GM23338 (cell line): ENCODE data around the gene REPIN1. TPM values are rescaled to one million over a fixed set of nuclear protein-coding genes. Genes with fewer than 3 reads are reported as not detected.

ENCODE experiments used
- ATAC-seq: fragments of 200-7000 bp; cut with Tn5 transposase; 3 replicates; pipeline ENCODE4 v1.9.1; 2020
- DNase-seq: peaks from one replicate; pipeline ENCODE4 v3.0.0-alpha.2; 2015; ENCODE audit warnings: low spot score
- H2AFZ ChIP-seq: fragments of 200-600 bp; sonication (generic); 2 replicates; pipeline ENCODE4 v1.8.0; 2016; ENCODE audit warnings: antibody characterized with exemption, mild to moderate bottlenecking, moderate library complexity
- H3F3A ChIP-seq: fragments of 200-600 bp; sonication (generic); replicated peaks from 2 replicates; pipeline ENCODE4 v1.8.0; 2017; ENCODE audit warnings: antibody characterized with exemption, mixed run types, low read depth
- H3K27ac ChIP-seq: fragments of 200-600 bp; sonication (generic); 2 replicates; pipeline ENCODE4 v1.6.1; 2016; ENCODE audit warnings: low read depth
- H3K27me3 ChIP-seq: fragments of 200-600 bp; sonication (generic); 2 replicates; pipeline ENCODE4 v1.8.0; 2016; ENCODE audit warnings: mild to moderate bottlenecking, mixed run types, moderate library complexity; ENCODE audit not compliant: insufficient read depth
- H3K36me3 ChIP-seq: fragments of 200-600 bp; sonication (generic); 2 replicates; pipeline ENCODE4 v1.8.0; 2016; ENCODE audit warnings: mild to moderate bottlenecking; ENCODE audit not compliant: insufficient read depth
- H3K4me1 ChIP-seq: fragments of 200-600 bp; sonication (generic); 2 replicates; pipeline ENCODE4 v1.8.0; 2016; ENCODE audit warnings: mild to moderate bottlenecking, moderate library complexity; ENCODE audit not compliant: insufficient read depth
- H3K4me2 ChIP-seq: fragments of 200-600 bp; sonication (generic); 2 replicates; pipeline ENCODE4 v1.7.1; 2017; ENCODE audit warnings: mixed run types
- H3K4me3 ChIP-seq: fragments of 200-600 bp; sonication (generic); 2 replicates; pipeline ENCODE4 v1.6.1; 2016; ENCODE audit warnings: mixed run types
- H3K79me2 ChIP-seq: fragments of 200-600 bp; sonication (generic); replicated peaks from 2 replicates; pipeline ENCODE4 v1.8.0; 2017; ENCODE audit warnings: mild to moderate bottlenecking; ENCODE audit not compliant: insufficient read depth
- H3K9me2 ChIP-seq: fragments of 200-600 bp; sonication (generic); 2 replicates; pipeline ENCODE4 v1.8.0; 2017; ENCODE audit not compliant: insufficient read depth
- H4K20me1 ChIP-seq: fragments of 200-600 bp; sonication (generic); replicated peaks from 2 replicates; pipeline ENCODE4 v1.8.0; 2017; ENCODE audit warnings: mild to moderate bottlenecking; ENCODE audit not compliant: insufficient read depth
- H3K27ac Mint-ChIP-seq: 2 replicates; pipeline ENCODE4 v1.8.0; 2020; ENCODE audit warnings: inconsistent platforms, mild to moderate bottlenecking, moderate library complexity, mixed read lengths
- H3K27me3 Mint-ChIP-seq: 3 replicates; pipeline ENCODE4 v1.8.0; 2022; ENCODE audit warnings: low read depth, mild to moderate bottlenecking, moderate library complexity, mixed read lengths, inconsistent platforms; ENCODE audit not compliant: insufficient read depth, poor library complexity
- H3K36me3 Mint-ChIP-seq: 3 replicates; pipeline ENCODE4 v1.8.0; 2021; ENCODE audit warnings: low read depth, mild to moderate bottlenecking, inconsistent platforms, moderate library complexity, mixed read lengths
- H3K4me1 Mint-ChIP-seq: 3 replicates; pipeline ENCODE4 v1.8.0; 2020; ENCODE audit warnings: mild to moderate bottlenecking, inconsistent platforms, mixed read lengths
- H3K4me3 Mint-ChIP-seq: 3 replicates; pipeline ENCODE4 v1.8.0; 2021; ENCODE audit warnings: moderate library complexity, mild to moderate bottlenecking, inconsistent platforms, mixed read lengths
- H3K9me3 Mint-ChIP-seq: 3 replicates; pipeline ENCODE4 v1.8.0; 2020; ENCODE audit warnings: moderate library complexity, mild to moderate bottlenecking, inconsistent platforms, mixed read lengths
- CREB1 ChIP-seq: fragments of 250-450 bp; sonication (Bioruptor Pico); IDR thresholded peaks from 2 replicates; pipeline ENCODE4 v1.5.0; 2020; ENCODE audit warnings: low read depth, mild to moderate bottlenecking, moderate library complexity
- ETS1 ChIP-seq: IDR thresholded peaks from 2 replicates; pipeline ENCODE4 v1.6.1; 2016; ENCODE audit warnings: antibody characterized with exemption
- EZH2 ChIP-seq: fragments of 200-600 bp; sonication (generic); IDR thresholded peaks from one replicate; pipeline ENCODE4 v1.8.0; 2017; ENCODE audit warnings: antibody characterized with exemption, mild to moderate bottlenecking, low read depth; ENCODE audit not compliant: unreplicated experiment
- EZH2phosphoT487 ChIP-seq: fragments of 200-600 bp; sonication (generic); IDR thresholded peaks from one replicate; pipeline ENCODE4 v1.8.1; 2018; ENCODE audit warnings: antibody characterized with exemption; ENCODE audit not compliant: unreplicated experiment
- POLR2AphosphoS5 ChIP-seq: IDR thresholded peaks from 2 replicates; pipeline ENCODE4 v1.6.1; 2016; ENCODE audit warnings: antibody characterized with exemption, low read depth
- STAT1 ChIP-seq: IDR thresholded peaks from one replicate; pipeline ENCODE4 v1.6.1; 2016; ENCODE audit warnings: antibody characterized with exemption; ENCODE audit not compliant: unreplicated experiment
- ZNF114 ChIP-seq: fragments of 250-450 bp; sonication (Bioruptor Pico); IDR thresholded peaks from 2 replicates; pipeline ENCODE4 v1.5.0; 2020; ENCODE audit warnings: mild to moderate bottlenecking, moderate library complexity
- ZNF331 ChIP-seq: fragments of 250-450 bp; sonication (Bioruptor Pico); IDR thresholded peaks from 2 replicates; pipeline ENCODE4 v1.5.0; 2020; ENCODE audit warnings: low read depth, mild to moderate bottlenecking, moderate library complexity
- ZNF462 ChIP-seq: fragments of 250-450 bp; sonication (Bioruptor Pico); IDR thresholded peaks from 2 replicates; pipeline ENCODE4 v1.5.0; 2020; ENCODE audit warnings: mild to moderate bottlenecking, moderate library complexity
- polyA plus RNA-seq: library from polyadenylated mRNA; unstranded; fragments of >200 nt; fragmentation: Nextera tagmentation; extraction: Ambion mirVana; gene quantifications from 2 replicates; pipeline ENCODE4 v1.2.1, GENCODE V29; 2016
- total RNA-seq: library from RNA; depleted of rRNA; stranded (reverse); fragments of >200 nt; shearing (Covaris generic); gene quantifications from 2 replicates; pipeline ENCODE4 v1.2.3, GENCODE V29; 2014
- TF ChIP-seq, protein P1 (sequence below): IDR thresholded peaks from one replicate; pipeline ENCODE4 v1.6.1; 2018; ENCODE audit warnings: antibody characterized with exemption; ENCODE audit not compliant: unreplicated experiment

Gene REPIN1
- total and polyA plus RNA-seq, 2 experiments from 2014 or later, result 29.8 to 156 TPM

- TF ChIP-seq ZNF462 (CRISPR knock-in tag) (no peak), POLR2AphosphoS5 (no peak), EZH2phosphoT487 (no peak), ZNF331 (CRISPR knock-in tag) (no peak)
- TF ChIP-seq, protein P1, sequence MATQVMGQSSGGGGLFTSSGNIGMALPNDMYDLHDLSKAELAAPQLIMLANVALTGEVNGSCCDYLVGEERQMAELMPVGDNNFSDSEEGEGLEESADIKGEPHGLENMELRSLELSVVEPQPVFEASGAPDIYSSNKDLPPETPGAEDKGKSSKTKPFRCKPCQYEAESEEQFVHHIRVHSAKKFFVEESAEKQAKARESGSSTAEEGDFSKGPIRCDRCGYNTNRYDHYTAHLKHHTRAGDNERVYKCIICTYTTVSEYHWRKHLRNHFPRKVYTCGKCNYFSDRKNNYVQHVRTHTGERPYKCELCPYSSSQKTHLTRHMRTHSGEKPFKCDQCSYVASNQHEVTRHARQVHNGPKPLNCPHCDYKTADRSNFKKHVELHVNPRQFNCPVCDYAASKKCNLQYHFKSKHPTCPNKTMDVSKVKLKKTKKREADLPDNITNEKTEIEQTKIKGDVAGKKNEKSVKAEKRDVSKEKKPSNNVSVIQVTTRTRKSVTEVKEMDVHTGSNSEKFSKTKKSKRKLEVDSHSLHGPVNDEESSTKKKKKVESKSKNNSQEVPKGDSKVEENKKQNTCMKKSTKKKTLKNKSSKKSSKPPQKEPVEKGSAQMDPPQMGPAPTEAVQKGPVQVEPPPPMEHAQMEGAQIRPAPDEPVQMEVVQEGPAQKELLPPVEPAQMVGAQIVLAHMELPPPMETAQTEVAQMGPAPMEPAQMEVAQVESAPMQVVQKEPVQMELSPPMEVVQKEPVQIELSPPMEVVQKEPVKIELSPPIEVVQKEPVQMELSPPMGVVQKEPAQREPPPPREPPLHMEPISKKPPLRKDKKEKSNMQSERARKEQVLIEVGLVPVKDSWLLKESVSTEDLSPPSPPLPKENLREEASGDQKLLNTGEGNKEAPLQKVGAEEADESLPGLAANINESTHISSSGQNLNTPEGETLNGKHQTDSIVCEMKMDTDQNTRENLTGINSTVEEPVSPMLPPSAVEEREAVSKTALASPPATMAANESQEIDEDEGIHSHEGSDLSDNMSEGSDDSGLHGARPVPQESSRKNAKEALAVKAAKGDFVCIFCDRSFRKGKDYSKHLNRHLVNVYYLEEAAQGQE, result no peak
Measured at GRCh38 chr7:150376560-150376959, 7.9 kb downstream of the REPIN1 start (continued).

DNA sequence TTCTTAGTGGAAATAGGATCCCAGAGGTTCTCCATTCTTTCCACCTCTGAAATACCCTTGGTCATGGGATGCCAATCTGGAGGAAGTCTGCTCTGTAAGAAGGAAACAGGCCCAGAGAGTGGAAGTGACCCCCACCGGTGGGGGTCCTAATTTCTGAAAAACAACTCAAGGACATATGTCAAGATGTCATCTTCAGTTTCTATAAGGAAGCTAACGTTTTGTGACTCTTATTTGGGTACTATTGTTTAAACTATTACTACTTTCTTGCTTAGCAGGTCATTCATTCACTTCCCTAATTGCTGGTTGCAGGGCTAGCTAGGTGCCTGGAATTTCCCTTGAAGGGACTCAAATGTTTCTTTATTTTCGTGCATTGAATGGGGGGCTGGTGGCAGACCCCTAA, 8.6 kb downstream of the REPIN1 start:
- H3K27ac ChIP-seq, result peak overlapping the region; percentile 97; the same call in 1 of the 2 replicates
- peaks cover 78% of the 10 kb centered on the region for H3K4me1 Mint-ChIP-seq
- no peak for TF ChIP-seq ZNF331 (CRISPR knock-in tag)
- TF ChIP-seq CREB1 (CRISPR knock-in tag), result no peak
- TF ChIP-seq STAT1, result no peak
- TF ChIP-seq EZH2phosphoT487, result no peak
- no peak for TF ChIP-seq ZNF114 (CRISPR knock-in tag)
- TF ChIP-seq POLR2AphosphoS5, result no peak
- no peak for TF ChIP-seq EZH2
- TF ChIP-seq ETS1, result no peak
- TF ChIP-seq, protein P1, result no peak

More for the DNA sequence above, 8.6 kb downstream of the REPIN1 start:
- DNase-seq (no peak), ATAC-seq (no peak)
- no peaks in the 10 kb centered on the region for H3K36me3 ChIP-seq
- no peak overlapping the region for H2AFZ ChIP-seq
- Mint-ChIP-seq H3K27me3 (peaks cover 24% of the 10 kb centered on the region), H3K4me3 (no peak overlapping the region), H3K27ac (peak overlapping the region; percentile 94; the same call in 1 of the 2 replicates), H3K9me3 (no peaks in the 10 kb centered on the region), H3K36me3 (peaks cover 35% of the 10 kb centered on the region)
- H3K4me3 ChIP-seq, result no peak overlapping the region
- no peaks in the 10 kb centered on the region for H3K9me2 ChIP-seq
- peaks cover 41% of the 10 kb centered on the region for H3K79me2 ChIP-seq
- H3K4me2 ChIP-seq, result peak overlapping the region; percentile 98
- H3K27me3 ChIP-seq, result no peaks in the 10 kb centered on the region
- H3F3A ChIP-seq, result peaks cover 44% of the 10 kb centered on the region
- peaks cover 54% of the 10 kb centered on the region for H3K4me1 ChIP-seq
- H4K20me1 ChIP-seq, result no peaks in the 10 kb centered on the region; the same call in none of the 2 replicates
